Right lobe of liver (tissue), 6 donors: Measurements from ENCODE around the gene CLEC18A. TPM values are rescaled to one million over a fixed set of nuclear protein-coding genes. Genes with fewer than 3 reads are reported as not detected.

Experiments
- ATAC-seq, 4 donors: fragments of 200-7000 bp; cut with Tn5 transposase; one replicate each; pipeline ENCODE4 v1.9.1; 2020; ENCODE audit warnings: mild to moderate bottlenecking in 4 of 4, moderate library complexity in 4 of 4
- DNase-seq, 3 donors: peaks; one replicate each; pipeline ENCODE4 v3.0.0-alpha.2; 2020
- H3K27ac ChIP-seq, 3 donors: fragments of 200-600 bp; one replicate each; pipeline ENCODE4 v1.8.0; 2022
- H3K27me3 ChIP-seq, 2 donors: fragments of 200-600 bp; one replicate each; pipeline ENCODE4 v1.8.0; 2022
- H3K36me3 ChIP-seq, 4 donors: fragments of 200-600 bp; sonication (generic) in 1 of 4; one replicate each; pipeline versions ENCODE4 v1.5.1 to v1.8.0; 2017 to 2022; ENCODE audit warnings: control low read depth in 1 of 4
- H3K4me1 ChIP-seq, 4 donors: fragments of 200-600 bp; sonication (generic) in 1 of 4; one replicate each; pipeline versions ENCODE4 v1.5.1 to v1.8.0; 2017 to 2022; ENCODE audit warnings: control low read depth in 1 of 4
- H3K4me3 ChIP-seq, 3 donors: fragments of 200-600 bp; one replicate each; pipeline ENCODE4 v1.8.0; 2022
- H3K9me3 ChIP-seq, 4 donors: fragments of 200-600 bp; sonication (generic) in 1 of 4; one replicate each; pipeline versions ENCODE4 v1.5.1 to v1.8.0; 2017 to 2022; ENCODE audit warnings: control low read depth in 1 of 4
- CTCF ChIP-seq, 4 donors: fragments of 200-600 bp in 3 of 4; fragments of 450-650 bp in 1 of 4; IDR thresholded peaks; one replicate each; pipeline versions ENCODE4 v1.5.1 to v1.8.0; 2016 to 2022; ENCODE audit warnings: antibody characterized with exemption in 4 of 4, mild to moderate bottlenecking in 2 of 4
- POLR2A ChIP-seq: fragments of 450-650 bp; IDR thresholded peaks from one replicate; pipeline ENCODE4 v1.6.1; 2017; ENCODE audit warnings: antibody characterized with exemption, mild to moderate bottlenecking
- WGBS: methylation state at CpG from one replicate; pipeline ENCODE4 v1.1.6; 2018; ENCODE audit warnings: low coverage, low lambda C conversion rate; ENCODE audit not compliant: insufficient coverage; ENCODE audit errors: missing lambda C conversion rate; 5-methylcytosine and 5-hydroxymethylcytosine counted together
- intact Hi-C, 2 donors: fragments of 100-400 bp; cut with DNase I; formaldehyde crosslinking; loops; one replicate each; pipeline versions ENCODE4 v1.11.2 to v1.14.1; 2022
- total RNA-seq, 6 experiments: library from RNA; depleted of rRNA in 2 of 6; stranded (reverse); fragments of >200 nt in 2 of 6; fragmentation: NEBNext Ultra II Directional in 3 of 6; extraction: Animal tissue kit (Norgen Biotek cat#: 25700) in 3 of 6; gene quantifications; one replicate each; pipeline versions ENCODE4 v1.1.0 to v1.2.4, GENCODE V29; 2016 to 2023
- donor health status: DM: no; HTN: yes; CAD: no.
- donor health status: DM: no; HTN: no; CAD: no.
- donor health status: DM: no; HTN: no; CAD: no.
- donor health status: DM: no; HTN: yes; CAD: no.
- donor health status: DM: no; HTN: yes; CAD: no.

CLEC18A gene
- total RNA-seq, 6 experiments from 2014 or later, result 0.11 to 1.1 (median 0.79) TPM; not detected in 2

DNA sequence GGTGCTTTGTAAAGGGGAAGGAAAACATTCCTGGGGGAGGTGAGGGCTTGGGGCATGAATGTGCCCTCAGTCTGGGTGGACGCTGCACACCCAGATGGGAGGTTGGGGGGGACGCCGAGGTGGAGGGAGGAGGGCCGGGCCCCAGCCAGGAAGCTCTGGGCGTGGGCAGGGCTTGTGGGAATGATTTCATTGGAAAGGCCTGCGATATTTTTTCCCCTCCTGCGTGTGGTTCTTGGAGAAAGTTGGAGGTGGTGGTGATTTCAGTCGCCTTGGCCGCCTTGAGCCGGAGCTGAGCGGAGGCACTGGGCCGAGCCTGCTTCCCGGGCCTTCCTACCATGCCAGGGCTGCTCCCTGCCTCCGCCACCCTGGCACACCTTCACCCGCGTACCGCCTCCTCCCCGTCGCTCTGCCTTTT, 26.4 kb upstream of the CLEC18A start:
- Histone ChIP-seq H3K27ac (no peak overlapping the region), H3K4me3 (no peak overlapping the region), H3K36me3 (peaks cover 0 to 11% (median 0%) of the 10 kb centered on the region in 4 donors), H3K4me1 (no peaks in the 10 kb centered on the region), H3K27me3 (no peaks in the 10 kb centered on the region), H3K9me3 (no peaks in the 10 kb centered on the region)
- intact Hi-C loops, result loop anchor here in 1 of 2 donors (5.0 to 10.0 kb wide), 2 partner anchors 70 to 127 kb away; no protein-coding TSS in a partner anchor
- TF ChIP-seq POLR2A (no peak), CTCF (IDR thresholded peaks at IDR 0.05) (no peak)
- 87% methylated on average over 8 of the region's 19 CpGs for WGBS
- no peak for DNase-seq
- ATAC-seq, result peak in 1 of 4 donors; percentile 20

DNA sequence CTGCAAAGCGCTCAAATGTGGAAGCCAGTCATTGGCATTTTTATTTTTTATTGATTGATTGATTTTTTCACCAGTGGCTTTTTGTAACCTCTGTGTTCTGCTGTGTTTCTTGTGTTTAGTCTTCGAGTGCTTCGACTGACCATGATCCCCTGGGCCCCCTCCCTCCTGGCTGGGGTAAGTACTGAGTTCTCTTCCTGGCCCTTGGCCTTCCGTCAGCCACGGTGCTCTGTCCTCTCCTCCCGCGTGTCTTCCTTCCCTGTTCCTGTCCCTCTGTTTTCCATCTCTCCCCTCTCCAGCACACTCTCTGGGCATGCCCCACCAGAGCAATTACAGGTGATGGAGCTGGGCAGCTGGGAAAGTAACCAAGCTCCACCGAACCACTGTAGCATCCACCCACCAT, 25.8 kb upstream of the CLEC18A start:
- WGBS, result 97% methylated on average over 5 of the region's 8 CpGs
- H3K27me3 ChIP-seq, result no peaks in the 10 kb centered on the region
- ATAC-seq (no peak), DNase-seq (no peak)
- no peak overlapping the region for H3K27ac ChIP-seq
- H3K4me3 ChIP-seq, result no peak overlapping the region
- H3K4me1 ChIP-seq, result no peaks in the 10 kb centered on the region
- no peaks in the 10 kb centered on the region for H3K9me3 ChIP-seq
- TF ChIP-seq CTCF (IDR thresholded peaks at IDR 0.05), result no peak
- TF ChIP-seq POLR2A, result no peak
- peaks cover 0 to 11% (median 0%) of the 10 kb centered on the region in 4 donors for H3K36me3 ChIP-seq
- intact Hi-C loops, result loop anchor here in 1 of 2 donors (5.0 to 10.0 kb wide), 2 partner anchors 71 to 128 kb away; no protein-coding TSS in a partner anchor

DNA sequence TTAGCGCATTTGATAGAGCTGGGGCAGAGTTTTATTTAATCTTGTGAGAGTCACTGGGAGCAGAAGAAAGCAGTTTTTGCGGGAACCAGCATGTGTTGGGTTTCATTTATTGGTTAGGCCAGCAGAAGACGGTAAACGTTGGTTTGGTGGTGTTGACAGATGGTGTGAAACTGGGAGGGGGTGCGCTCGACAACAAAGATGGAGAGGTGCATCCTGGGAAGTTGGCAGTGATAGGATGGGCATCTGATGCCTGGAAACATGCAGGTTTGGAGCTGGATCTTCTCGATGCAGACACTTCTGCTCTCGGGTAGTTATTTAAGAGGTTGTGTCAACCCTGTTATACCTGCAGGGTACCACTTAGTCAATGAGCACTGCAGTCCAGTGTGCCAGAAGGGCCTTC, 24.9 kb upstream of the CLEC18A start:
- intact Hi-C loops, result loop anchor here in 1 of 2 donors (5.0 to 10.0 kb wide), 2 partner anchors 71 to 129 kb away; no protein-coding TSS in a partner anchor
- H3K9me3 ChIP-seq, result no peaks in the 10 kb centered on the region
- whole genome bisulfite sequencing, result 84% methylated on average over 7 of the region's 8 CpGs

DNA sequence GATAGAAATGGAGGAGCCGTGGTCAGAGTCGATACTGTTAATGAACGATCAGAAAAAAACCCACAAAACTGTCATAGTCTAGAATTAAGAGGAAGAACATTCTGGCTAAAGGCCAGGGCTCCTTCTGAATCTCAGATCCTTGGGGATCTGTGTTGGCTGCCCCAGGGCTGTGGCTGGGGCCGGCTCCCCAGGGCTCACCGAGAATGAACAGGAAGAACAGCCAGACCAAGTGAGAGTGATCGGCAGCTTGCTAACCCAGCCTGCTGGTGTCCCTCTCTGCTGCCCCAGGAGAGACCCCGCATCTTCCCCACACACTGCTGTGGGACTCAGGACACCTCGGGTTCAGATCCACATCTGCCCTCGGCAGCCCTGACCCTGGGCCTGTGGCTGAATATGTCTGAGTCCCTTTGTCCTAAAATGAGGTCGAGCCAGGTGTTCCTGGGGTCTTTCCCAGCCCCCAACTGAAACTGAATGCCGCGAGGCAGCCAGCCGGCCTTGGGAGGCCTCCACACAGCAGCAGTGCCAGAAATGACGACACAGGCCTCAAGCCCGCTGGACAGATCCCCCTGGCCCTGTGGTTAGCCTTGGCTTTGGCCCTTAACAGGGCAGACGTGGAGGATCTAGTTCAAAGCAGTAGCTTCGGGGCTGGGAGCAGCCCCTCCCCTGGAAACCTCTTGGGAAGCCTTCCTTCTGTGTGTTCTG, 23.9 kb upstream of the CLEC18A start:
- H3K36me3 ChIP-seq, result peaks cover 0 to 27% (median 0%) of the 10 kb centered on the region in 4 donors
- ATAC-seq, result no peak
- H3K9me3 ChIP-seq, result no peaks in the 10 kb centered on the region
- H3K4me1 ChIP-seq, result no peaks in the 10 kb centered on the region
- no peaks in the 10 kb centered on the region for H3K27me3 ChIP-seq
- intact Hi-C loops, result loop anchor here in 1 of 2 donors (5.0 to 10.0 kb wide), 2 partner anchors 72 to 130 kb away; no protein-coding TSS in a partner anchor
- 83% methylated on average over 2 of the region's 17 CpGs for WGBS
- H3K27ac ChIP-seq, result no peak overlapping the region
- no peak for DNase-seq
- TF ChIP-seq CTCF (IDR thresholded peaks at IDR 0.05) (no peak), POLR2A (no peak)
- H3K4me3 ChIP-seq, result no peak overlapping the region

More for the DNA sequence above, 24.9 kb upstream of the CLEC18A start:
- H3K4me3 ChIP-seq, result no peak overlapping the region
- no peaks in the 10 kb centered on the region for H3K4me1 ChIP-seq
- TF ChIP-seq CTCF (IDR thresholded peaks at IDR 0.05) (no peak), POLR2A (no peak)
- peaks cover 0 to 18% (median 0%) of the 10 kb centered on the region in 4 donors for H3K36me3 ChIP-seq
- H3K27ac ChIP-seq, result no peak overlapping the region
- DNase-seq (no peak), ATAC-seq (no peak)
- H3K27me3 ChIP-seq, result no peaks in the 10 kb centered on the region
